ENCODE results near the gene REPIN1.

The REPIN1 gene

DNA sequence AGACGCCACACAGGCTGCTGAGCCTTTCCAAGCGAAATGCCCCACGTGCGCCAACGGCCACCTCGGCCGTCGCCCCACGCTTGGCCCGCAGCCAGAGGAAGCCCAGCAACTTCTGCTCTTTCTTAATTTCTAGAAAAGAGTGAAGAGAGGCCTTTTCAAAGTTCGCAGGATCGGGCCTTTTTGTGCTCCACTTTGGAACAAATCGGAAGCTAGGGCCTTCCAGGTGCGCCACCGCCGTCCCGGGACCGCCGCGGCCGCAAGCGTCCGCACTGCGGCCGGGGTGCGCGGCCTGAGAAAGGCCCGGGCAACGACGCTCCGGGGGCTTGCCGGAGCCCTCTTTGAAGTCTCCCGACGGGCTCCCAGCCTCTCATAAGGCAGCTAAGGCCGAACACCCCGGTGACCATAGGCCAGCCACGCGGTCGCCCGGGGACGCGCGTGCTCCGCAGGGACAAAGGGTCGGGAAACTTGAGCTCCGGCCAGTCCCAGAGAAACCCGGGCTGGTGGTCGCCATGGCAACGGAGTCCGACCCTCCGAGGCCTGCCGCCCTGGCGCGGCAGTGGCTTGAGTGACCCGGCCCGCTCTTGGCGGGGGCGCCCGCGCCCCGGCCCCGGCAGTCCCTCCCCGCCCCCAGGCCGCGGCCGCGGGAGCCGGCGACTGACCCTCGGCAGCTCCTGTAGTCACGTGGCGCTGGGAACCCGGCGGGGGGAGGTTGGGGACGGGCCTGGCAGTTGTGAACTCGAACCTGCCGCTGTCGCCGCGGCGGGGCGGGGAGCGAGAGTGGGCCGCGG lies at the start of gene REPIN1:
Gene REPIN1 (plus strand): TSS at position 727 of the 788 bp plus-strand sequence. CDS start 890 bp downstream, outside the sequence.
- WGBS (ENCODE audit: insufficient coverage, insufficient read length), result no CpG with 5 or more reads among the region's 85 CpGs
- Histone ChIP-seq H3K4me3 (ENCODE audit: low read length) (peak within 1 kb of the TSS; percentile 88), H3K27me3 (ENCODE audit: control insufficient read depth, insufficient read depth, low read length) (no peaks in the 10 kb centered on the region), H3K27ac (ENCODE audit: low read length) (no peak within 1 kb of the TSS), H3K4me1 (ENCODE audit: control insufficient read depth, insufficient read depth, low read length) (peaks cover 10% of the 10 kb centered on the region), H3K9me3 (ENCODE audit: control insufficient read depth, insufficient read depth, low read length) (no peaks in the 10 kb centered on the region), H3K36me3 (ENCODE audit: control insufficient read depth, insufficient read depth, low read length) (peaks cover 26% of the 10 kb centered on the region)
- no peak for DNase-seq (ENCODE audit: low read depth, low spot score)

DNA sequence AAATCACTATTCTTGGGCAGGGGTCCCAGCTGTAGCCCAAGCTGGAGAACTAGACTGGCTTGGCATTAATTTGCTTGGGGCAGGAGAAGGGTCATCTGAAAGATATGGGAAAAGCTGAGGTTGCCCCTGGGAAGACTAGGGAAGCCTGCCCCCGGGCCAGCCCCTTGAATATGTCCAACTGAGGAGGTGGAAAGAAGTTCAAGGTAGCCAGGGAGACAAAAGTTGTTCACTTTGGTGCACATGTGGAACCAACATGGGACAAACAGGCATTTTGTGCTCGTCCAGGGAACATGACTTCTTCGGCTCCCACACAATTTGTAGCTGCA lies 46.9 kb upstream of the REPIN1 start:
- Histone ChIP-seq H3K9me3 (ENCODE audit: control insufficient read depth, insufficient read depth, low read length) (no peaks in the 10 kb centered on the region), H3K4me1 (ENCODE audit: control insufficient read depth, insufficient read depth, low read length) (no peaks in the 10 kb centered on the region), H3K27ac (ENCODE audit: low read length) (no peak overlapping the region), H3K27me3 (ENCODE audit: control insufficient read depth, insufficient read depth, low read length) (no peaks in the 10 kb centered on the region), H3K4me3 (ENCODE audit: low read length) (no peak overlapping the region), H3K36me3 (ENCODE audit: control insufficient read depth, insufficient read depth, low read length) (no peaks in the 10 kb centered on the region)
- no CpG with 5 or more reads among the region's 3 CpGs for WGBS (ENCODE audit: insufficient coverage, insufficient read length)
- no peak for DNase-seq (ENCODE audit: low read depth, low spot score)

DNA sequence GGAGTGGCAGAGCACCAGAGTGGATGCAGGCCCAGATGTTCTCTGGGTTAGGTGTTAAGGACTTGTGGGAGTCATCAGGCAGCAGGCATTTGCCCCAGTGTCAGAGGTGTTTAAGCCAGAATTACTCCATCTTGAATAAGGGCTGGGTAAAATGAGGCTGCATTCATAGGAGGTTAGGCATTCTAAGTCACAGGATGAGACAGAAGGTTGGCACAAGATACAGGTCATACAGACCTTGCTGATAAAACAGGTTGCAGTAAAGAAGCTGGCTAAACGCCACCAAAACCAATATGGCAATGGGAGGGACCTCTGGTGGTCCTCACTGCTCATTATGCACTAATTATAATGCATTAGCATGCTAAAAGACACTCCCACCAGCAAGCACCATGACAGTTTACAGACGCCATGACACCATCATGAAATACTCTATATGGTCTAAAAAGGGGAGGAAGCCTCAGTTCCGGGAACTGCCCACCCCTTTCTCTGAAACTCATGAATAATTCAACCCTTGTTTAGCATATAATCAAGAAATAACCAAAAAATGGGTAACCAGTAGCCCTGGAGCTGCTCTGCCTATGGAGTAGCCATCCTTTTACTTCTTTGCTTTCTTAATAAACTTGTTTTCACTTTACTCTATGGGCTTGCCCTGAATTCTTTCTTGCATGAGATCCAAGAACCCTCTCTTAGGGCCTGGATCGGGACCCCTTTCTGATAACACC lies 46.3 kb upstream of the REPIN1 start:
- Histone ChIP-seq H3K27me3 (ENCODE audit: control insufficient read depth, insufficient read depth, low read length) (no peaks in the 10 kb centered on the region), H3K36me3 (ENCODE audit: control insufficient read depth, insufficient read depth, low read length) (no peaks in the 10 kb centered on the region), H3K4me1 (ENCODE audit: control insufficient read depth, insufficient read depth, low read length) (no peaks in the 10 kb centered on the region), H3K4me3 (ENCODE audit: low read length) (no peak overlapping the region), H3K27ac (ENCODE audit: low read length) (no peak overlapping the region), H3K9me3 (ENCODE audit: control insufficient read depth, insufficient read depth, low read length) (no peaks in the 10 kb centered on the region)
- no peak for DNase-seq (ENCODE audit: low read depth, low spot score)
- WGBS (ENCODE audit: insufficient coverage, insufficient read length), result no CpG with 5 or more reads among the region's 4 CpGs

DNA sequence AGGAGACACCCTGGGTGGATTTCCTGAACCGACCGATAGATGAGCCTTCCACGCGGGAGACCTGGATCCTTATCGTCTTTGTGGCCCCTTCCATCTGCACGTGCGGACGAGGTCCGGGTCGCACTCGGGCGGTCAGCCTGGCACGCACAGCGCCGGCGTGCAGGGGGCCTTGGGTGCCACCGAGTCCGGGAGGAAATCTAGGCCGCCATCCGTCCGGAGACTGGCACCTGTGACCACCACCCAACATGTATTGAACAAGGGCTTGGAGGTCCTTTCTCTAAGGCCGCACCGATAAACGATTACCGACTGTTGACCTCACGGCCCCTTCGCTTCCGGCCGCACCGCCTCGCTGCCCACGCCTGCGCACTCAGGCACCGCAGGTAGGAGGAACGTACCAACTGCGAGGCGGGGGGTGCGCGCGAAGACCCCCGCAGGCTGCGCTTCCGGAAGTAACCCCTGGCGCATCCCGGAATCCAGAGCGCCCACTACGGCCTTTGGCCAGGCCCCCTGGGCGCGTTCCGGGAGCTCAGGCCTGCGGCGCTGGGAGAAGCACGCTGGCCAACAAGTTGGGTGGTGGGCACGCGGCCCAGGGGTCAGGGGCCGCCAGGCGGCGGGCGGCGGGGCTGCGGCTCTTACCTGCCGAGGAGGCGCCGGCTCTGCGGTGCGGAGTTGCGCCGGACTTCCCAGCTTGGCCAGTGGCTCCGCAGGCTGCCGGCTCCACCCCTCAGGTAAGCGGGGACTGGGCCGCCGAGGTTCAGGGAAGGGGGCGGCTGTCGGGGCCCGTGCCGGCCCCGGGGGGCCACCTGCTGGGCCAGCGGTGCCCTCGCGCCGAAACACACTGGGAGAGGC lies 45.6 kb upstream of the REPIN1 start, which contains the start of the genes ACTR3C and LRRC61:
Gene ACTR3C (minus strand): TSS at position 713 of the 849 bp plus-strand sequence. CDS start 28,249 bp downstream, outside the sequence.
Gene LRRC61 (plus strand): TSS at position 523 of the 849 bp plus-strand sequence. CDS start 13,507 bp downstream, outside the sequence.
- no peaks in the 10 kb centered on the region for H3K27me3 ChIP-seq (ENCODE audit: control insufficient read depth, insufficient read depth, low read length)
- DNase-seq (ENCODE audit: low read depth, low spot score), result no peak
- H3K9me3 ChIP-seq (ENCODE audit: control insufficient read depth, insufficient read depth, low read length), result no peaks in the 10 kb centered on the region
- no peaks in the 10 kb centered on the region for H3K4me1 ChIP-seq (ENCODE audit: control insufficient read depth, insufficient read depth, low read length)
- WGBS (ENCODE audit: insufficient coverage, insufficient read length), result no CpG with 5 or more reads among the region's 82 CpGs
- peak within 1 kb of the TSS; percentile 44; the same call in 1 of the 2 replicates for H3K4me3 ChIP-seq (ENCODE audit: low read length)
- no peaks in the 10 kb centered on the region for H3K36me3 ChIP-seq (ENCODE audit: control insufficient read depth, insufficient read depth, low read length)
- H3K27ac ChIP-seq (ENCODE audit: low read length), result no peak within 1 kb of the TSS

DNA sequence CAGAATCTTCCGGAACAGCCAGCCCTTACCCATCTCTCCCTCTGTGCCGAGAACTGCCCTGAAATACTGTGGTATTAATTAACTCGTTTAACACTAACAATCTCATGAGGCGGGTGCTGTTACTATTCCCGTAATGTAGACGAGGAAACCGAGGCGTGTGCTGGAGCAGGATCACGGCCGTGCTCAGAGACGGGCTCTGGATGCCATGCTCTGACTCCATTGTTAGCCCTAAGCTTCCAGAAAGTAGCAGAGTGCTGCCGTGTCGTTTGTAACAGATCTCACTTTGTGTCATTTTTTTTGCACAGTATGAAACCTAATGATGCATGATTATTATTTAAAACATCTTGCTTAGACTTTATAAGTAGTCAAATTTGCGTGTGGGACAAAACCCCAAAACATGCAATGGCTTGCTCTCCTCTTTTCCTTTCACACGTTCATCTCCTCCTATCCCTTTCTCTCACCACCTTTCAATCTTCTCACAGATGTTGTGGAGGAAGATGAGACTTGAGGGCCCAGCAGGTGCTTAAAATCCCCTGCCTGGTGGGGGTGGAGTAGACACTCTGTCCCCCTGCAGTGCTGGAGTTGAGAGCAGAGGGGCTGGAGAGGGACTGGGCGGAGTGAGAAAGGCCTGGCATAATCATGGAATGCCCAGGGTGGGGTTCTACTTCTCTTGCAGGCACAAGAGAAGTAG lies 44.8 kb upstream of the REPIN1 start:
- H3K27ac ChIP-seq (ENCODE audit: low read length), result no peak overlapping the region
- no peaks in the 10 kb centered on the region for H3K27me3 ChIP-seq (ENCODE audit: control insufficient read depth, insufficient read depth, low read length)
- no peak for DNase-seq (ENCODE audit: low read depth, low spot score)
- H3K4me1 ChIP-seq (ENCODE audit: control insufficient read depth, insufficient read depth, low read length), result peaks cover 1% of the 10 kb centered on the region; the same call in 1 of the 2 replicates
- no CpG with 5 or more reads among the region's 16 CpGs for WGBS (ENCODE audit: insufficient coverage, insufficient read length)
- H3K9me3 ChIP-seq (ENCODE audit: control insufficient read depth, insufficient read depth, low read length), result no peaks in the 10 kb centered on the region
- peak overlapping the region; percentile 44; the same call in 1 of the 2 replicates for H3K4me3 ChIP-seq (ENCODE audit: low read length)
- H3K36me3 ChIP-seq (ENCODE audit: control insufficient read depth, insufficient read depth, low read length), result no peaks in the 10 kb centered on the region

DNA sequence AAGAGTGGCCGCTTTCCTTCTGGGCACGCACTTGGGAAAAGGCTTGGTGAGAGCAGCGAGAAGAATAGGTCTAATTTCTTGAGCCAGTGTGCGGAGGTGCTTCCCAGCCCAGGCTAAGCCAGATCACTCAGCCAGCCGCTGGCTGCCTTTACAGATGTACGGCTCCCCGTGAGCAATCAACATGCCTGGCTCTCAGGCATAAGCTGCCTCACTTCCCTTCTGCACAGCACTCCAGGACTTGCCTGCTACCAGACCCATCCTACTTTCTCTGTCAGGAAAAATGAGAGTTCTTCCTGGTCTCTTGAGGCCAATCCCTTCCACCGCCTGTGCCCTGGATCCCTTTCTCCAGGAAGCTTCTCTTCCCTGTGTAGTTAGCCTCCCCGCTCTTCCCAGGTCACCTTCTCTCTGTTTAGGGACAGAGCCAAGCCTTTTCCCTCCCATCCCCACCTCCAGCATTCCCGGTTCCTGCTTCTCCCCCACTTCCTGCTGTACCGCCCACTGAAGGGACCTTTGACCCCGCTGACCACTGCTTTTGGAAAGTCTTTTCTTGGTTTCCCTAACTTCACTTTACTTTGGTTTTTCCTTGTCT lies 44.2 kb upstream of the REPIN1 start:
- DNase-seq (ENCODE audit: low read depth, low spot score), result no peak
- no CpG with 5 or more reads among the region's 12 CpGs for WGBS (ENCODE audit: insufficient coverage, insufficient read length)
- Histone ChIP-seq H3K4me1 (ENCODE audit: control insufficient read depth, insufficient read depth, low read length) (peaks cover 4% of the 10 kb centered on the region), H3K4me3 (ENCODE audit: low read length) (no peak overlapping the region), H3K27ac (ENCODE audit: low read length) (no peak overlapping the region), H3K27me3 (ENCODE audit: control insufficient read depth, insufficient read depth, low read length) (no peaks in the 10 kb centered on the region), H3K36me3 (ENCODE audit: control insufficient read depth, insufficient read depth, low read length) (no peaks in the 10 kb centered on the region), H3K9me3 (ENCODE audit: control insufficient read depth, insufficient read depth, low read length) (no peaks in the 10 kb centered on the region)

DNA sequence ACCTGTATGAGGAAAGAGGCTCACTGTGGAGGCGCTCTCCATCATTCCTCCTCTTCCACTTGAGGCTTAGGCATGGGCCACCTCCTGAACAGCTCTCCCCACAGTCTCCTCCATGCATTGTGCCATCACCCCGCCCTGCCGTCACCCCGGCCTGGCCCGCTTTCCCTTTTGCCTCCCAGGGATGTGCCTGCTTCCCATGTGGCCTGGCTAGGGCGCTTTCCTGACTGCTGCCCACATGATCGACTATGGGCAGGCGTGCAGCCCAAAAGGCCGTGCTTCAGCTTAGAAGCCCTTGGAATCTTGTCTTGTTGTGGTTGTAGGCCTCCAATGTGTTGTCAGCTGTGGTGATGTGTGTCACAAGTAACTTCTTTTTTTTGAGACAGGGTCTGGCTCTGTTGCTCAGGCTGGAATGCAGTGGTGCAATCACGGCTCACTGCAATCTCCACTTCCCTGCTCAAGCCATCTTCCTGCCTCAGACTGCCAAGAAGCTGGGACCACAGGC lies 43.5 kb upstream of the REPIN1 start:
- peaks cover 8% of the 10 kb centered on the region for H3K4me1 ChIP-seq (ENCODE audit: control insufficient read depth, insufficient read depth, low read length)
- H3K27me3 ChIP-seq (ENCODE audit: control insufficient read depth, insufficient read depth, low read length), result no peaks in the 10 kb centered on the region
- no CpG with 5 or more reads among the region's 10 CpGs for WGBS (ENCODE audit: insufficient coverage, insufficient read length)
- no peaks in the 10 kb centered on the region for H3K9me3 ChIP-seq (ENCODE audit: control insufficient read depth, insufficient read depth, low read length)
- no peak for DNase-seq (ENCODE audit: low read depth, low spot score)
- no peak overlapping the region for H3K27ac ChIP-seq (ENCODE audit: low read length)
- no peak overlapping the region for H3K4me3 ChIP-seq (ENCODE audit: low read length)
- no peaks in the 10 kb centered on the region for H3K36me3 ChIP-seq (ENCODE audit: control insufficient read depth, insufficient read depth, low read length)

DNA sequence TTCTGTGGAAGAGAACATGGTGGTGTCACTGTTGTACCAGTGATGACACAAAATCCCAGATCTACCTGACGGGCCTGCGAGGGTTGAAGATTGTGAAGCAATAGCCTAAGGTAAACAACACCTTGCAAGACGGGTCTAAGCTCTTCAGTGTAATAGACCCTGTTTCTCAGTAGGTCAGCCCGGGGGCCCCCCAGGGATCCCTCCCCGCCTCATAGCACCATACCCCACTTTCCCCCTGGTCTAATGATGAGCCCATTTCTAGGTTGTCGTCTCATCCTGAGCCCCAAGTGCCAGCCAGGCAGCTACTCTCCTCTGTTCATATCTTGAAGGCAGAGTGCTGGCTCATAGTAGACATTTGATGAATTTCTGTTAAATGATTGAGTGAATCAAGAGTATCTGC lies 42.7 kb upstream of the REPIN1 start:
- Histone ChIP-seq H3K9me3 (ENCODE audit: control insufficient read depth, insufficient read depth, low read length) (no peaks in the 10 kb centered on the region), H3K36me3 (ENCODE audit: control insufficient read depth, insufficient read depth, low read length) (no peaks in the 10 kb centered on the region), H3K4me3 (ENCODE audit: low read length) (no peak overlapping the region), H3K27me3 (ENCODE audit: control insufficient read depth, insufficient read depth, low read length) (no peaks in the 10 kb centered on the region), H3K27ac (ENCODE audit: low read length) (no peak overlapping the region), H3K4me1 (ENCODE audit: control insufficient read depth, insufficient read depth, low read length) (peaks cover 11% of the 10 kb centered on the region)
- no CpG with 5 or more reads among the region's 6 CpGs for WGBS (ENCODE audit: insufficient coverage, insufficient read length)
- DNase-seq (ENCODE audit: low read depth, low spot score), result no peak

DNA sequence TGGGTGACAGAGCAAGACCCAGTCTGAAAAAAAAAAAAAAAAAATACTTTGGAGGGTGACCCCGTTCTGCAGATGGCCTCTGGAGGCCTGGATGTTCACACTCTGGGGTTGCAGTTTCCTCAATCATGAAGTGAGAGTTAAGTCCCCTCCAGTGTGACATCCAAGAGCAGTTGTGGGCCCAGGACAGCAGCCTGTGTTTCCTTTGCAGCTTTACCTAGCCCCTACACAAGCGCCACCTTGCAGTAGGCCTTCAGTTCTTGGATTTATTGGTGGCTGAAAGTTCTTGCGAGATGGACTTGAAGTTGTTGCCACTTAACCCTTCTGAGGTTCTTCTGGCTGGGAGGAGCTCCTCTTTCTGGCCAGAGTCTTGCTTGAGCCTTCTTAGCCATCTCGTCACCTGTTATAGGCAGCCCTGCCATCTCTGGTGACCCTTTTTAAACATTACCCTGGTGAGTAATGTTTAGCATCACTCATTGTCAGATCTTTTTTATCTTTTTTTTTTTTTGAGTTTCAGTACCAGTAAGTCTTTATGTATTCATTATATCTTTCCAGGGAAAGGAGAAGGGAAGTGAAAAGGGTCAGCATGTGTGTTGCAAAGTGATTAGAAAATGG lies 41.9 kb upstream of the REPIN1 start:
- Histone ChIP-seq H3K4me1 (ENCODE audit: control insufficient read depth, insufficient read depth, low read length) (peaks cover 11% of the 10 kb centered on the region), H3K27me3 (ENCODE audit: control insufficient read depth, insufficient read depth, low read length) (no peaks in the 10 kb centered on the region), H3K27ac (ENCODE audit: low read length) (no peak overlapping the region), H3K36me3 (ENCODE audit: control insufficient read depth, insufficient read depth, low read length) (no peaks in the 10 kb centered on the region), H3K9me3 (ENCODE audit: control insufficient read depth, insufficient read depth, low read length) (no peaks in the 10 kb centered on the region), H3K4me3 (ENCODE audit: low read length) (no peak overlapping the region)
- no CpG with 5 or more reads among the region's 4 CpGs for whole genome bisulfite sequencing (ENCODE audit: insufficient coverage, insufficient read length)
- DNase-seq (ENCODE audit: low read depth, low spot score), result no peak
